ENCODE measurements around the gene GRB7.
"Not testable (repeated sequence)": the region's sequence is repeated elsewhere in the genome, so short reads cannot be mapped to it uniquely, and the experiment has no call there.

Gene GRB7

DNA sequence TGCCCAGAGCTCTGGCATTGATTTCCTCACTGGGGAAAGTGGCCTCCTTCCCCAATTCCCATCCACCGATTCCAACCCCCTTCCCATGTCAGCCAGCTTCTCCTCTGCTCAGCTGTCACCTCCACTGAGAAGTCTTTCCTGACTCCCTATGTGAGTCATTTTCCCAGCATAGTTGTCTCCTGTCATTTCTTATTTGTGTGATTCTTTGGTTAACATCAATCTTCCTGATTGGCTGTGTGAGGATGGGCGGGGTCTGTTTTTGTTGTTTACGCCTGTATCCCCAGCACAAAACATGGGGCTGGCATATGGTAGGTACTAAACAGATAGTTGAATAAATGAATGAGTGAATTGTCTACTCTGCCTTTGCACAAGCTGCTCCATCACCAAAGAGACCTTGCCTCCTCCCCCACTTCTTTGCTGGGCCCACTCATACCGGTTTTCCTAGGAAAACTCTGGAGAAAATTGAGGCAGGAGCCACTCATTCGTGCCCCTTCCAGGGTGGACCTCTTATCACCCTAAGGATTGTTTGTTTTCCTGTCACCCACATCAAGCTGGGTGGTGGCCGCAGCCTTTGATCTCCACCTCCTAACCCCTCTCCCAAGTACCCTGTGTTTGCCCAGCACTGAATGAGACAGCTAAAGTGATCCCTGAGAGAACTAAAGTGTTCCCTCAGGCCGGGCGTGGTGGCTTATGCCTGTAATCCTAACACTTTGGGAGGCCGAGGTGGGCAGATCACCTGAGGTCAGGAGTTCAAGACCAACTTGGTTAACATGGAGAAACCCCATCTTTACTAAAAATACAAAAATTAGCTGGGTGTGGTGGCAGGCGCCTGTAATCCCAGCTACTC lies 1.2 kb upstream of the GRB7 start:
- no peak for DNase-seq

DNA sequence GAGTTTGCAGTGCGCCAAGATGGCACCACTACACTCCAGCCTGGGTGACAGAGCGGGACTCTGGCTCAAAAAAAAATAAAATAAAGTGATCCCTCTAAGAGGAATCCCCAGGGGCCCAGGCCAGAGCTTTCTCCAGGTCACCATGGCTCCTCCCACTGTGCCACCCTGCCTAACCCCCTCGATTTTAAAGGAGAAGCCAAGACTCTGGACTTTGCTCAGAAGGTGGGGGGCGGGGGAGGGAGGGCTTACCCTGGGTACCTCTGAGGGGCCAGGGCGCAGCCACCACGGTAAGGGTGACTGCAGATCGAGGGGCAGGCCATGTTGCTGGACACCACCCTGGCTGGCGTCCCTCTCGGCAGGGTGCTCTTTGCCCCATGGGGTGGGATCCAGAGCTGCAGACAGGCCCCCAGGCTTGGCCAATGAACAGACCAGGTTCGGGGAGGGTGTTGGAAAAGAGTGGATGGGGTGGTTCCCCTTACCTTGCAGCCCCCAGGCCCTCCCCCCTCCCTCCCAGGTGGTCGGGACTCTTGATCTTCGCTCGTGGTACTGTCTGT lies 455 bp upstream of the GRB7 start:
- no peak for DNase-seq

DNA sequence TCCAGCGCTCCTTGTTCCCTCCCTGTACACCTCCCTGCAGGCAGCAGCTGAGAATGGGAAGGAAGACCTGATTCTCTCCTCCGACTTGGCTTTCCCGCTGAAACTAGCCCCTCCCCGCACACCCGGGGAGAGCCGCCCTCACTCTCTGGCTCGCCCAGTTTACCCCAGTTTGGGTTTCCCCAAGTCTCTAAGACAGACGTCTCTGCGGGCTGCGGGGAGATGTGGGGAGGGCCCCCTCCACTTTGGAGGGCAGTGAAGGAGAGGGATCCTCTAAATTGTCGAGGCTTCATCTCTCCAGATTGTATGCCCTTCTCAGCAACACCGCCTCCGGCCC lies 797 bp downstream of the GRB7 start:
- DNase-seq, result peak; percentile 7

DNA sequence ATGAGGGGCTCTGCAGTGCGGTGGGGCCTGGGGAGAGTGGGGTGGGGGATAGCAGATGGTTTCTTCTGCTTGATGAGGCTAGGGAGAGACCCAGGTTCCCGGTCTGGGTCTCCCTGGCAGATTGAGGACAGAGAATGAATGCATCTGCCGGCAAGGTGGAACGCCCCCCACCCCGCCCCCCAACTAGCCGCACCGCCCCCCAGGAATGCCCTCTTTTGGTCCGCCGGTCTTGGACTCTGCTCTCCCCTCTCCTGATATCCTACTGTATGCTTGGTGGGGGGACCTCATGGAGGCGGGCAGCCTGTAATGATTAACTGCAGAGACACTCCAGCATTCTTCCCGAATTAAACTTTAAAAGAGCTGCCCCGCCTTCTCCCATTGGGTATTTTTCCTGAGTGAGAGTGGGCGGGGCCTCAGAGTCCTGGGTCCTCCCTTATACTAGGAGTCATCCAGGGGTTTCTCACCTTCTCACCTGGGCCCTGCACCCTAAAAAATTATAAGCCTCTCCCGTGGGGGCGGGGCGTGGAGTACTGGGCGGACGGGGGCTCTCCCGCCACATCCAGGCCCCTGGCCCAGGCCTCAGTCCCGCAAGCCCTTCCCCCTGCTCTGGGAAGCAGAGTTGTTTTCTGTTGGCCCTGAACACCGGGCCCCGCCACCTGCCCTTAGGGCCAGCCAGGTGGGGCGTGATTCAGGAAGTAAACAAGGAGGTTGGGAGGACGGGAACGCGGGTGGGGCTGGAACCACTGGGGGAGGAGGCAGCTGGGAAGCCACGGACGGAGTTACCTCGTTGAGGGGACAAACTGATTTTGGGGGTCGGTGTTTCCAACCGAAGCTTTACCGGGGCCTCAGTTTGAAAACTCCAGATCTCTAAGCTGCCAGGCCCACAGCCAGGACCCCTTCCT lies 1.5 kb downstream of the GRB7 start:
- DNase-seq, result peak; percentile 1

DNA sequence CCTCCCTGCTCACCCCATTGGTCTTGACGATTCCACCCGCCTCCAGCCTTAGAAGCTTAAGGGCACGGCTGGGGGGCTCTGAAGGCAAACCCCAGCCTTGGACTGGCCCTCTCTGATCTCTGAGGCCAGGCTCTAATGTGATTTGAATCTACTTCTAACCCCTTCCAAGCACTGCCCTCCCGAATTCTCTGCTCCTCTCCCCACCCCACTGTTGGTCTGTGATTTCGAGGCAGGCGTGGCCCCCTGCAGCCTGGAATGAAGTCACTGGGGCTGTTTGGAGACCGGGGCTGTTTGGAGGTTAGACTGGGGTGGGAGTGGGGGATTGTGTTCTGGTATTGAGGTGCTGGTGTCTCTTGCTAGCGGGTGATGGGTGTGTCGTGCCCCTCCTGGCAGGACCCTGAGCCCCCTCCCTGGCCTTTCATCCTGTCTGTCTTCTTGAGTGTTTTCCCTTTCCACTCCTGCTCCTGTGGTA lies 2.2 kb downstream of the GRB7 start:
- DNase-seq, result no peak

DNA sequence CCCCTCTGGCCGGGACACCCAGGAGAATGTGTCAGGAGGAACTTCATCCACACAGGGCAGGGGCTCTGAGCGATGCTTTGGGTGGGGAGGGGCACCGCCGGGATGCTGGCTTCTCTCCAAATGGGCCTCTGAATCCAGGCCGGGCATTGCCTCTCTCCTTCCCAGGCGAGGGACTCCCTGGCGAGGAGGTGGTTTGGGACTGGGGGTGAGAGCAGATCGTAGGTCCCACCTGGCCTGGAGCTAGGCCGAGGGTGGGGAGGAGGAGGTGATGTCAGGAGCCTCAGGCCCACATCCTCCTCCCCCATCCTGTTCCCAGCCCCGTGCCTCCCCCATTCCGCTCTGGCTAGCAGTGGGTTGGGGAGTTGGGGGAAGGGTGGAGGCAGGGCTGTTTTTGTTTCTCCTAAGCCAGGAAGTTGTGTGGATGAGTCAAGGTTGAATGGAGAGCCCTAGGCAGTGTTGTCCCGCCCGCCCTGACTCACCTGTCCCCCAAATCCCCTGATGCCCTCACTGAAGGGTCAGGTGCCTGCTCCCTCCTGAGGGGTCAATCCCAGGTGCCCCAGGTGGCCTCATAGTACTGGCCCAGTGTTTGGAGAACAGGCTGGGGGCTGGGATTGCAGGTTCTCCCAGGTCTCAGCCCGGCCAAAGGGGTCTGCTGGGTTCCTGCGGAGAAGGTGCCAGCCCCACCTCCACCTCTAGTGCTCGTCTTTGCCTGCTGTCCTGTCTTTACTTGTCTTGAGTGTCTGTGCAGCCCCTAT lies 2.8 kb downstream of the GRB7 start:
- DNase-seq, result no peak

DNA sequence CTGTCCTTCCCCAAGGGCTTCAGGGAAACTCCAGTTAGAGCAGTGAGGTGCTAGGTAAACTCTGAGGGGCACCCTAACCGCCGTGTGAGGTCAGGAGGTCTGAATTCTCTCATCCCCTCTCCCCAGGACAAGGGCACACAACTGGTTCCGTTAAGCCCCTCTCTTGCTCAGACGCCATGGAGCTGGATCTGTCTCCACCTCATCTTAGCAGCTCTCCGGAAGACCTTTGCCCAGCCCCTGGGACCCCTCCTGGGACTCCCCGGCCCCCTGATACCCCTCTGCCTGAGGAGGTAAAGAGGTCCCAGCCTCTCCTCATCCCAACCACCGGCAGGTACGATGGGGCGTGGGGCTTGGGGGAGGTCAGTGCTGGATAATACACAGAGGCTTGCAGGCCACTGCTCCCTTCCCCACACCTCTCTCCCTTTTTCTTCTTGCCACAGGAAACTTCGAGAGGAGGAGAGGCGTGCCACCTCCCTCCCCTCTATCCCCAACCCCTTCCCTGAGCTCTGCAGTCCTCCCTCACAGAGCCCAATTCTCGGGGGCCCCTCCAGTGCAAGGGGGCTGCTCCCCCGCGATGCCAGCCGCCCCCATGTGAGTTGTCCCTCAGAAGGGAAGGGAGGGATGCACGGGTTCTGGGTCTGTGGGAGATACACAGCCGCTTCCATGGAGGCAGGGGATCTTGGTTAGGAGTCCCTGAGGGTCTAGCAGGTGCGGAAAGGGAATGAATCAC lies 4.6 kb downstream of the GRB7 start:
- DNase-seq, result no peak

DNA sequence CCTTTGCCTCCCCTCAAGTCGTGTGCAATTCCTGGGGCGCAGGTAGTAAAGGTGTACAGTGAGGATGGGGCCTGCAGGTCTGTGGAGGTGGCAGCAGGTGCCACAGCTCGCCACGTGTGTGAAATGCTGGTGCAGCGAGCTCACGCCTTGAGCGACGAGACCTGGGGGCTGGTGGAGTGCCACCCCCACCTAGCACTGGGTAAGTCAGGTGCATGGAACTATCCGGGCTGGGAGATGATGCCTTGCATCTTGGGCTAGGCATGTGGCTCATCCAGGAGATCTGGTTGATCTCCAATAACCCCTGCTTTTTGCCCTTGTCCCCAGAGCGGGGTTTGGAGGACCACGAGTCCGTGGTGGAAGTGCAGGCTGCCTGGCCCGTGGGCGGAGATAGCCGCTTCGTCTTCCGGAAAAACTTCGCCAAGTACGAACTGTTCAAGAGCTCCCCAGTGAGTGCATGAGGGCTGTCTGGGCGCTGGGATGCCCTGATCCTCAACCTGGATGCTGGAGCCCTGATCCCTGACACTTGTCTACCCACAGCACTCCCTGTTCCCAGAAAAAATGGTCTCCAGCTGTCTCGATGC lies 5.2 kb downstream of the GRB7 start:
- no peak for DNase-seq

DNA sequence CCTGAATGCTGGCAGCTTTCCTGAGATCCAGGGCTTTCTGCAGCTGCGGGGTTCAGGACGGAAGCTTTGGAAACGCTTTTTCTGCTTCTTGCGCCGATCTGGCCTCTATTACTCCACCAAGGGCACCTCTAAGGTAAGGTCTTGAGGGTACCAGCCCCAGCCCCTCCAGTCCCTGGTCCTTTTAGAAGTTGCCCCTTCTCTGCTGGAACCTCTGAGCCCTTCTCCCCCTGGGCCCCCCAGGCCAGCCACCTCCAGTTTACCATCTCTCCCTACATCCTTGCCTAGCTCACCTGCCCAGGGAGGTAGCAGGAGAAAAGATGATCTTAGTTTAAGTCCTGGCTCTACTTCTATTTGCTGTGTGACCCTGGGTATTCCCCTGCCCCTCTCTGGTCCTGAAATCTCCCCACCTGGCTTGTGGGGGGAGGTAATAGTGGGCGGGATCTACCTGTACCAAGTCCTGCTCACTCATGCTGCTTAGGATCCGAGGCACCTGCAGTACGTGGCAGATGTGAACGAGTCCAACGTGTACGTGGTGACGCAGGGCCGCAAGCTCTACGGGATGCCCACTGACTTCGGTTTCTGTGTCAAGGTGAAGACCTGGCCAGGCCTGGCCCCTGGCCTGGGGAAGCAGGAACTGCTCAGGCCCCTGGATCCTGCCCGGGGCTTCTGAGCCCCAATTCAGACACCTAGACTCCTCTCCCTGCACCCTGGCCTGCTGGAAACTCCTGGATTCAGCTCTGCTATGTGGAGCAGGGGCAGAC lies 6.5 kb downstream of the GRB7 start:
- DNase-seq, result no peak

DNA sequence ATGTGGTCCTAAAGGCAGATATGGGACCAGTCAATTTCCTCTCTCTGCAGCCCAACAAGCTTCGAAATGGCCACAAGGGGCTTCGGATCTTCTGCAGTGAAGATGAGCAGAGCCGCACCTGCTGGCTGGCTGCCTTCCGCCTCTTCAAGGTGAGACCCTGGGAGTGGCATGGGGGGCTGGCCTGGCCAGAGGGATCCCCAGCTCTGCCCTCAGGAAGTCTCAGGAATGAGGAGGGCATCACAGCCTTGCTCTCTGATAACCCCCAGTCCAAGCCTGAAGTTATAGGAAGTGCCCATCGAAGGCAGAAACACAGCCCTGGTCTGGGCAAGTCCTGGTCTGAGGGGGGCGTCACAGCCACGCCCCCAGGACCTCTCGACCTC lies 7.1 kb downstream of the GRB7 start:
- DNase-seq, result no peak

DNA sequence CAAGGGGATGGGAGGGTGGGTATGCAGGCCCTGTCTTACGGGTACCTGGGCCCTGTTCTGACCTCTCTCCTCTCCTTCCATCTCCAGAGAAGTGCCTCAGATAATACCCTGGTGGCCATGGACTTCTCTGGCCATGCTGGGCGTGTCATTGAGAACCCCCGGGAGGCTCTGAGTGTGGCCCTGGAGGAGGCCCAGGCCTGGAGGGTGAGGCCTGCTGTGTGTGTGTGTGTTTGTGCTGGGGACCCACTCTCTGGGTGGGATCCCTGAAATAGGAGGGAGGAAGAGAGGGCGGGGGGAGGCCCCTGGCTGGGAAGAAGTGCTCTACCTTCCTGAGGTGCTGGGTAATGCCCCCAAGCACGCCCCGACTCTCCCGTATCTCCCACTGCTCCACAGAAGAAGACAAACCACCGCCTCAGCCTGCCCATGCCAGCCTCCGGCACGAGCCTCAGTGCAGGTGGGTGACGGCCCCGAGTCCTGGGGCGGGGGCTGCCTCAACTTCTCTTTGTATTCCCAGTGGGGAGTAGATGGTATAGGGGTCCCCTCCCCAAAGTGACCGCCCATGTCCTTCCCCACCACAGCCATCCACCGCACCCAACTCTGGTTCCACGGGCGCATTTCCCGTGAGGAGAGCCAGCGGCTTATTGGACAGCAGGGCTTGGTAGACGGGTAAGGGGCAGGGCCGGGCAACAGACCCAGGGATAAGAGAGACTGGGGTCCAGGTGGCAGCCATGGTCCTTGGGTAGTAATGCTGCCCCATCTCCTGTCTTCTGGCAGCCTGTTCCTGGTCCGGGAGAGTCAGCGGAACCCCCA lies 7.8 kb downstream of the GRB7 start:
- no peak for DNase-seq

DNA sequence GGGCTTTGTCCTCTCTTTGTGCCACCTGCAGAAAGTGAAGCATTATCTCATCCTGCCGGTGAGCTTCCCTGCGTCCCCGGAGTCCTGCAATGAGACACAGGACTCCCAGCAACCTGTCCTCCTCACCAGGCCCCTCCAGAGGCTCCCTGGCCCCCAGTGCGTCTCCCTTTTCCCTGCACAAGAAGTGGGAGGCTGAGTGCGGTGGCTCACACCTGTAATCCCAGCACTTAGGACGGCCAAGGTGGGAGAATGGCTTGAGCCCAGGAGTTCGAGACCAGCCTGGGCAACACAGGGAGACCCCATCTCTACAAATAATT lies 8.4 kb downstream of the GRB7 start:
- no peak for DNase-seq

DNA sequence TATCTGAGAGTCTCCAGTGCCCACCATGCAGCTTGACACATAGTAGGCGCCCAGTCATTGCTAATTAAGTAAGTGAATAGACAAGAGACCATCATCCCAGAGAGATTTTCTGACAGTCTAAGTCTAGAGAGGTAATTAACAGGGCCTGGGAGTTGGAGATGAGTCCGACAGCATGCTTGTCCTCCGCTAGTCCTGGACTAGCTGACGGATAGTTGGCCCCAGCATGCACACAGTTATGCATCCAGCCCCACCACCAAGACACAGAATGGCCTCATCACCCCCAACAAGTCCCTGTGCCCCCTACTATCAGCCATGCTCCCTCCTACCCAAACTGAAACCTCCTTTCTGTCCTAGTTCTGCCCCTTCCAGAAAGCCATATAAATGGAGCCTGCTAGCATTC lies 10.0 kb downstream of the GRB7 start:
- DNase-seq, result no peak

DNA sequence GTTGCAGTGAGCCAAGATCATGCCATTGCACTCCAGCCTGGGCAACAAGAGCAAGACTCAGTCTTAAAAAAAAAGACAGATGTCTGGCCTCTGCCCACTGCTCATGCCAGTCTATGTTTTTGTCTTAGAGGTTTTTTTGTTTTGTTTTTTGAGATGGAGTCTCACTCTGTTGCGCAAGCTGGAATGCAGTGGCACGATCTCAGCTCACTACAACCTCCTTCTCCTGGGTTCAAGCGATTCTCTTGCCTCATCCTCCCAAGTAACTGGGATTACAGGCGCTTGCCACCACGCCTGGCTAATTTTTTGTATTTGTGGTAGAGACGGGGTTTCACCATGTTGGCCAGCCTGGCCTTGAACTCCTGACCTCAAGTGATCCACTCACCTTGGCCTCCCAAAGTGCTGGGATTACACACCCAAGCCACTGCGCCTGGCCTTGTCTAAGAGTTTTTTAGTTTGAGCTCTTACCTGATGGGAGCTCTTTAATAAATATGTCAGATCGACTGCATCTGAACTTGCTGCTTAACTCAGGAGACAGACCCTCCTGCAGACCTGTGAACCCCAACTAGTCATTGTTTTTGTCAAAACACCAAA lies 10.8 kb downstream of the GRB7 start:
- not testable (repeated sequence) for DNase-seq

DNA sequence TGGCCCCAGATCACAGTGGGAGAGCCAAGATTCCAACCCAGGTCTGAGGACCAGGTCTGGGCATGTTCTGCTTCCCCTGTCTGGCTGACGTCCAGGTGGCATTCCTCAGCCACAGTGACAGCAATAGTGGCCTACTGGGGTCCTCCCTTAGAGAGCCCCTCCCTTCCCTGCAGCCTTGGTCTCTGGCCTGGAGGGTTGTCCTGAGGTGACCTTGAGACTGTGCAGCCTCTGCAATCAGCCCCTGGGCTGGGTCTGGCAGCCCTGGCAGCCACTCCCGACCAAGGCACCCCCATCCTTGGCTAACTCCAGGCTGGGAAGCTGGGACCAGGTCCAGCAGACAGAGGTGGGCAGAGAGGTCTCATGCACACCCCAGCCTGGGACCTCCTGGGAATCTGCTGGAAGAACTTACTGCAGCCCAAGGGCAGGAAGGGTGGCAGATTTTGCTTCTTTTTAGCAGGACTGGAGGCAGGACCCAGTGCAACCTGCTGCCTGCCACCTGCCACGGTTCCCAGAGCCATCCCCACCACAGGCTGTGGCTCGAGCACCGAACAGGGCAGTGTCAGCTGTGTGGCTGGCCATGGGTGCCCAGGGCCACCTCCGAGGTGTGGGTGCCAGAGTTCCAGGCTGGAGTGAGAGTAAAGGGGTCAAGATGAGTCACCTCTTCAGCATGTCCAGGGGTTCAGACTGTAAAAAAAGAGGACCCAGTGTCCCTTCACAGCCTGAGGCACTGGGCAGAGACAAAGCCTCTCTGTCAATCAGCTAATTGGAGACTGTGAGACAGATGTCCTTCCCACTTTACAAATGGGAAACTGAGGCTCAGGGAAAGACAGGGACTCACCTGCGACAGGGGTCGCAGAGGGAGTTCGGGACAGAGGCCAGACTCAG lies 12.6 kb downstream of the GRB7 start:
- no peak for DNase-seq

DNA sequence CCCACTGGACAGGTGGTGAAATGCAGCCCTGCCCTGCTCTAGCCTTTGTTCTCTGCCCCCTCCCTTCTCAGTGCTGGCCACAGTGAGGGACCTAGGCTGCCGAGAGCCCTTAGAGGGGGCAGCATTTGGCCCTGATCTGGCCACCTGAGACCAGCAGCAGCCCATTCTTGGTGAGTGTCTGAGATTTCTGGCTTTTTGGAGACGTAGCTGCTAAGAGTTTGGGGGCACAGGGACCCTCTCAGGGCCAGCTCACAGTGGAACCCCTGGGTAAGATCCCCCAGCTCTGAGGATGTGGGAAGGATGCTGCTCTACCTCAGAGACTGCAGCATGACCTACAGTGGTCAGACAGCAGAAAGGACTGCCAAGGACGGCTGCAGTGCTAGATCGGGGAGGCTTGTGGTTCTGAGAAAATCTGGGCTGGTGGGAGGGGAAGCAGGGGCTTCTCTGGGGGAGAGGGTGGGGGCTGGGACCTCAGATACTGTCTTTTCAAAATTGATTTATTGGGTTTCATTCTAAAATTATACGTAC lies 13.3 kb downstream of the GRB7 start:
- DNase-seq, result no peak

DNA sequence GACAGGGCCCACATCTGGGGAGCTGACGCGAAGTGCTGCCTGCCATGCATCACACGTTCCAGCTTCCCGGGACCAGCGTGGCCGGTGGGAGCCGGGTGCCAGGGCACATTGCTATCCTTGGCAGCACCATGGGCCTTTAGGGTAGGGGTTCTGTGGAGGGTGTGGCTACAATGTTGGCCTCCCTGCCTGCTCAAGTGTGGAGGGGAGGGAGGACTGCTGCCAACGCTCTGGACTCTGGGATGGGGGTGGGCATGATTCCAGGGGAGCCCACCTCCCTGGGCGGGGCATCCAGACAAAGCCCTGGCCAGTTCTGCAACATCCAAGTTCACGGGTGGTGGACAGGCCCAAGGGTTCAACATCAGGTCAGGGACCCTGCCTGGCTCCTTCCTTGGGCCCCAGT lies 13.9 kb downstream of the GRB7 start:
- DNase-seq, result no peak

DNA sequence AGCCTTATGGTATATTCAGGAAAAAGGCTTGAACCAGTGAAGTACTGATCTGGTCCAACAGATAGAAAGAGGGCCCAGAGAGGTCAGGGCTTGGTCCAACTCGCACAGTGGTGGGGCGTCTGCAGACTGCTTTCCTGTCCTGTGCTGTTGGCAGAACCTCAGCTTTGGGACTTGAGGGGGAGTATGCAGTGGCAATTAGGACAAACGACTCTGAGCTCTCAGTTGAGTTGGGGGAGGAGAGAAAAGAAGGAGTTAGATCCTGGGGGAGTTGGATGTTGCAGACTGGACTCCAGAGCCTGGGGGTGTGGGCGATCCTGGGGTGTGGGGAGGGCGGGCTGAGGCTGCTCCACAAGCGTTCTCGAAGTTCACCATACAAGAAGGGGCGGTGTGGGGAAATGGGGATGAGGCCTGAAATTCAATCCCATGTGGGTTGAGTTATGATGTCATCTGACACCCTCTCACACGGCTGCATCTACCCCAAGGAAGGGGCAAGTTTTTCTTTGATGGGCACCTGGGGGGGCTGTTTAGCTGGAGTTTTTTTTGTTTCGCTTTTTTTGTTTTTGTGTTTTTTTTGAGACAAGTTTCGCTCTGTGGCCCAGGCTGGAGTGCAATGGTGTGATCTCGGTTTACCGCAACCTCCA lies 14.6 kb downstream of the GRB7 start:
- DNase-seq, result no peak

All from NCI-H1092 treated with DMSO at 0.1 percent for 48 hours (cell line).